HEK293 (cell line): Measurements from ENCODE around the gene PNMA1.

ENCODE experiments used
- TF ChIP-seq, protein P1 (sequence below): fragments of 450-650 bp; formaldehyde crosslinking; IDR thresholded peaks from 2 replicates; pipeline ENCODE4 v1.5.1; 2016; ENCODE audit warnings: missing biosample characterization, missing genetic modification characterization
- TF ChIP-seq, protein P2 (sequence below): sonication (generic); formaldehyde crosslinking; IDR thresholded peaks from 2 replicates; pipeline ENCODE4 v1.8.1; 2022; ENCODE audit warnings: mild to moderate bottlenecking, moderate library complexity, missing genetic modification reagents
- TF ChIP-seq, protein P3 (sequence below): fragments of 450-650 bp; formaldehyde crosslinking; IDR thresholded peaks from 2 replicates; pipeline ENCODE4 v1.5.1; 2017; ENCODE audit warnings: missing biosample characterization, missing genetic modification characterization

DNA sequence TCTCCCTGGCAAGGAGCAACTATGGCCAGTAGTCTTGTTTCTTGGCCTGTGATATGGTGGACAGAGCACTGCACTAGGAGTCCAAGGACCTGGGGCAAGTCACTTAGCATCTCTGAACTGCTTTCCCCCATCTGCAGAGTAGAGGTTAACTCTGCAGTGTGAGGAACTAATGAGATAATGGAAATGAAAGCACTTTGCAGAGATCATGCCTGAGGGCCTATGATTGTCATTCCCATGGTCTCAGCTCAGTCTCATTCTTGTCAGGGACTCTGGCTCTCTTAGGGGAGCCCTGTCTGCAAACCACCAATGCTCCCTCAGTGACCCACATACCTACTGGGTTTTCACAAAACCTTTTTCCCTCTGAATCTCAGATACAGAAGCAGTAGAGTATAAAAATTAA lies 6.5 kb upstream of the PNMA1 start:
- TF ChIP-seq, protein P1, sequence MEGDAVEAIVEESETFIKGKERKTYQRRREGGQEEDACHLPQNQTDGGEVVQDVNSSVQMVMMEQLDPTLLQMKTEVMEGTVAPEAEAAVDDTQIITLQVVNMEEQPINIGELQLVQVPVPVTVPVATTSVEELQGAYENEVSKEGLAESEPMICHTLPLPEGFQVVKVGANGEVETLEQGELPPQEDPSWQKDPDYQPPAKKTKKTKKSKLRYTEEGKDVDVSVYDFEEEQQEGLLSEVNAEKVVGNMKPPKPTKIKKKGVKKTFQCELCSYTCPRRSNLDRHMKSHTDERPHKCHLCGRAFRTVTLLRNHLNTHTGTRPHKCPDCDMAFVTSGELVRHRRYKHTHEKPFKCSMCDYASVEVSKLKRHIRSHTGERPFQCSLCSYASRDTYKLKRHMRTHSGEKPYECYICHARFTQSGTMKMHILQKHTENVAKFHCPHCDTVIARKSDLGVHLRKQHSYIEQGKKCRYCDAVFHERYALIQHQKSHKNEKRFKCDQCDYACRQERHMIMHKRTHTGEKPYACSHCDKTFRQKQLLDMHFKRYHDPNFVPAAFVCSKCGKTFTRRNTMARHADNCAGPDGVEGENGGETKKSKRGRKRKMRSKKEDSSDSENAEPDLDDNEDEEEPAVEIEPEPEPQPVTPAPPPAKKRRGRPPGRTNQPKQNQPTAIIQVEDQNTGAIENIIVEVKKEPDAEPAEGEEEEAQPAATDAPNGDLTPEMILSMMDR (tag by site-specific recombination), result no peak
- TF ChIP-seq, protein P2, sequence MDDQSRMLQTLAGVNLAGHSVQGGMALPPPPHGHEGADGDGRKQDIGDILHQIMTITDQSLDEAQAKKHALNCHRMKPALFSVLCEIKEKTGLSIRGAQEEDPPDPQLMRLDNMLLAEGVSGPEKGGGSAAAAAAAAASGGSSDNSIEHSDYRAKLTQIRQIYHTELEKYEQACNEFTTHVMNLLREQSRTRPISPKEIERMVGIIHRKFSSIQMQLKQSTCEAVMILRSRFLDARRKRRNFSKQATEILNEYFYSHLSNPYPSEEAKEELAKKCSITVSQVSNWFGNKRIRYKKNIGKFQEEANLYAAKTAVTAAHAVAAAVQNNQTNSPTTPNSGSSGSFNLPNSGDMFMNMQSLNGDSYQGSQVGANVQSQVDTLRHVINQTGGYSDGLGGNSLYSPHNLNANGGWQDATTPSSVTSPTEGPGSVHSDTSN (CRISPR knock-in tag), result no peak
- TF ChIP-seq, protein P3, sequence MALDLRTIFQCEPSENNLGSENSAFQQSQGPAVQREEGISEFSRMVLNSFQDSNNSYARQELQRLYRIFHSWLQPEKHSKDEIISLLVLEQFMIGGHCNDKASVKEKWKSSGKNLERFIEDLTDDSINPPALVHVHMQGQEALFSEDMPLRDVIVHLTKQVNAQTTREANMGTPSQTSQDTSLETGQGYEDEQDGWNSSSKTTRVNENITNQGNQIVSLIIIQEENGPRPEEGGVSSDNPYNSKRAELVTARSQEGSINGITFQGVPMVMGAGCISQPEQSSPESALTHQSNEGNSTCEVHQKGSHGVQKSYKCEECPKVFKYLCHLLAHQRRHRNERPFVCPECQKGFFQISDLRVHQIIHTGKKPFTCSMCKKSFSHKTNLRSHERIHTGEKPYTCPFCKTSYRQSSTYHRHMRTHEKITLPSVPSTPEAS (tag by site-specific recombination), result no peak
